ENCODE measurements around the gene CHD1L. TPM values are rescaled to one million over a fixed set of nuclear protein-coding genes. Genes with fewer than 3 reads are reported as not detected.

CHD1L gene
- total and polyA plus RNA-seq, 2 experiments from 2014 or later: 29.8 to 43.9 TPM

DNA sequence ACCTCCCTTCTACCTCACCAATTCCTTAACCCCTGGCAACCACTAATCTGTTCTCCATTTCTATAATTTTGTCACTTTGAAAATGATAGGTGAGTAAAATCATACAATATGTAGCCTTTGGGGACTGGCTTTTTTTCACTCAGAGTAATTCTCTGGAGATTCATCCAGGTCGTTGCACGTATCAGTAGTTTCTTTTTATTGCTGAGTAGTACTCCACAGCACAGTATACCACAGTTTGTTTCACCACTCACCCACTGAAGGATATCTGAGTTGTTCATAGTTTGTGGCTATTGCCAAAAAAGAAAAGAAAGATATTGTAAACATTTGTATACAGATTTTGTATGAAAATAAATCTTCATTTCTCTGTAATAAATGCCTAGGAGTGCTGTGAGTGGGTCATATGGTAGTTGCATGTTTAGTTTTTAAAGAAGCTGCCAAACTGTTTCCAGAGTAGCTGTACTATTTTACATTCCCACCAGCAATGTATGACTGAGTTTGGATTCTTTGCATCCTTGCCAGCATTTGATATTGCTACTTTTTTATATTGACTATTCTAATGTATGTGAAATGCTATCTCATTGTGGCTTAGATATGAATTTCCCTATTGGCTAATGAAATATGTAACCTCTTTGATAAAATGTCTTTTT, 3.7 kb downstream of the CHD1L start:
- Histone ChIP-seq H3F3A (replicated peaks; ENCODE audit: low read depth) (no peaks in the 10 kb centered on the region), H3K4me1 (ENCODE audit: insufficient read depth) (peaks cover 38% of the 10 kb centered on the region), H3K36me3 (ENCODE audit: insufficient read depth) (no peaks in the 10 kb centered on the region), H3K79me2 (replicated peaks; ENCODE audit: insufficient read depth) (peaks cover 78% of the 10 kb centered on the region), H4K20me1 (replicated peaks; ENCODE audit: insufficient read depth) (peaks cover 16% of the 10 kb centered on the region; the same call in 1 of the 2 replicates), H2AFZ (no peak overlapping the region), H3K4me3 (no peak overlapping the region), H3K9me2 (ENCODE audit: insufficient read depth) (no peaks in the 10 kb centered on the region), H3K4me2 (no peak overlapping the region), H3K27me3 (ENCODE audit: insufficient read depth) (no peaks in the 10 kb centered on the region; the same call in 1 of the 2 replicates), H3K27ac (ENCODE audit: low read depth) (no peak overlapping the region)
- DNase-seq (ENCODE audit: low spot score) (no peak), ATAC-seq (no peak)
- Mint-ChIP-seq H3K36me3 (ENCODE audit: low read depth) (no peaks in the 10 kb centered on the region), H3K4me3 (no peak overlapping the region), H3K27ac (no peak overlapping the region), H3K9me3 (no peaks in the 10 kb centered on the region), H3K4me1 (peaks cover 48% of the 10 kb centered on the region), H3K27me3 (ENCODE audit: insufficient read depth, low read depth, poor library complexity) (peaks cover 7% of the 10 kb centered on the region)
- TF ChIP-seq, protein P1, sequence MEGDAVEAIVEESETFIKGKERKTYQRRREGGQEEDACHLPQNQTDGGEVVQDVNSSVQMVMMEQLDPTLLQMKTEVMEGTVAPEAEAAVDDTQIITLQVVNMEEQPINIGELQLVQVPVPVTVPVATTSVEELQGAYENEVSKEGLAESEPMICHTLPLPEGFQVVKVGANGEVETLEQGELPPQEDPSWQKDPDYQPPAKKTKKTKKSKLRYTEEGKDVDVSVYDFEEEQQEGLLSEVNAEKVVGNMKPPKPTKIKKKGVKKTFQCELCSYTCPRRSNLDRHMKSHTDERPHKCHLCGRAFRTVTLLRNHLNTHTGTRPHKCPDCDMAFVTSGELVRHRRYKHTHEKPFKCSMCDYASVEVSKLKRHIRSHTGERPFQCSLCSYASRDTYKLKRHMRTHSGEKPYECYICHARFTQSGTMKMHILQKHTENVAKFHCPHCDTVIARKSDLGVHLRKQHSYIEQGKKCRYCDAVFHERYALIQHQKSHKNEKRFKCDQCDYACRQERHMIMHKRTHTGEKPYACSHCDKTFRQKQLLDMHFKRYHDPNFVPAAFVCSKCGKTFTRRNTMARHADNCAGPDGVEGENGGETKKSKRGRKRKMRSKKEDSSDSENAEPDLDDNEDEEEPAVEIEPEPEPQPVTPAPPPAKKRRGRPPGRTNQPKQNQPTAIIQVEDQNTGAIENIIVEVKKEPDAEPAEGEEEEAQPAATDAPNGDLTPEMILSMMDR (conservative IDR thresholded peaks at IDR 0.05; ENCODE audit: low read depth in 2 of 2): no peak
- no peak for TF ChIP-seq NANOG (IDR thresholded peaks at IDR 0.05; ENCODE audit: borderline replicate concordance)

DNA sequence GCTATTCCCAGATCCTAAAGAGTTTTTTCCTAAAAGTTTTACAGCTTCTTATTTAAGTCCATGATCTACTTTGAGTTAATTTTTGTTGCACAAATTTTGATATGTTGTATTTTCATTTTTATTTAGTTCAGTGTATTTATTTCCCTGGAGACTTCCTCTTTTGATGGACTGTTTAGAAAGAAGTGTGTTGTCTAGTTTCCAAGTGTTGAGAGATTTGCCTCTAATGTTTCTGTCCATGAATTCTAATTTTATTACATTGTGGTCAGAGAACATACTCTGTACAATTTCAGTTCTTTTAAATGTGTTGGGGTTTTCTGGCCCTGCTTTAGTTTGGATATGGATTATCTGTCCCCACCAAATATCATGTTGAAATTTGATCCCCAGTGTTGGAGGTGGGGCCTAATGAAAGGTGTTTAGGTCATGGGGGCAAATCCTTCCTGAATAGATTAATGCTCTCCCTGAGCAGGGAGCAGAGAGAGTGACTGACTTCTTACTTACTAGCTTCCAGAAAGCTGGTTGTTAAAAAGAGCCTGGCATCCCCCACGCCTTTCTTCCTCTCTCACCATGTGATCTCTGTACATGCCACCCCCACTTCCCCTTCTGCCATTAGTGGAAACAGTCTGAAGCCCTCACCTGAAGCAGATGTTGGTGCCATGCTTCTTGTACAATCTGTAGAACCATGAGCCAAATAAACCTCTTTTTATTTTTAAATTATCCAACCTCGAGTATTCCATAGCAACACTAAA, 4.6 kb downstream of the CHD1L start:
- no peak for ATAC-seq
- Mint-ChIP-seq H3K27me3 (ENCODE audit: insufficient read depth, low read depth, poor library complexity) (peaks cover 7% of the 10 kb centered on the region), H3K9me3 (no peaks in the 10 kb centered on the region), H3K4me3 (peak overlapping the region; percentile 6; the same call in 1 of the 3 replicates), H3K36me3 (ENCODE audit: low read depth) (no peaks in the 10 kb centered on the region), H3K27ac (0 out of 2 replicates have a peak overlapping the region, but pooled peaks have one; percentile 45), H3K4me1 (peaks cover 41% of the 10 kb centered on the region)
- Histone ChIP-seq H3K4me2 (peak overlapping the region; percentile 56), H3K27me3 (ENCODE audit: insufficient read depth) (no peaks in the 10 kb centered on the region; the same call in 1 of the 2 replicates), H3K9me2 (ENCODE audit: insufficient read depth) (no peaks in the 10 kb centered on the region), H3K4me3 (peak overlapping the region; percentile 26), H4K20me1 (replicated peaks; ENCODE audit: insufficient read depth) (peaks cover 16% of the 10 kb centered on the region; the same call in 1 of the 2 replicates), H3K4me1 (ENCODE audit: insufficient read depth) (peaks cover 29% of the 10 kb centered on the region), H2AFZ (no peak overlapping the region), H3K79me2 (replicated peaks; ENCODE audit: insufficient read depth) (peaks cover 87% of the 10 kb centered on the region), H3K36me3 (ENCODE audit: insufficient read depth) (no peaks in the 10 kb centered on the region), H3K27ac (ENCODE audit: low read depth) (no peak overlapping the region), H3F3A (replicated peaks; ENCODE audit: low read depth) (no peaks in the 10 kb centered on the region)
- no peak for DNase-seq (ENCODE audit: low spot score)
- TF ChIP-seq, protein P2, sequence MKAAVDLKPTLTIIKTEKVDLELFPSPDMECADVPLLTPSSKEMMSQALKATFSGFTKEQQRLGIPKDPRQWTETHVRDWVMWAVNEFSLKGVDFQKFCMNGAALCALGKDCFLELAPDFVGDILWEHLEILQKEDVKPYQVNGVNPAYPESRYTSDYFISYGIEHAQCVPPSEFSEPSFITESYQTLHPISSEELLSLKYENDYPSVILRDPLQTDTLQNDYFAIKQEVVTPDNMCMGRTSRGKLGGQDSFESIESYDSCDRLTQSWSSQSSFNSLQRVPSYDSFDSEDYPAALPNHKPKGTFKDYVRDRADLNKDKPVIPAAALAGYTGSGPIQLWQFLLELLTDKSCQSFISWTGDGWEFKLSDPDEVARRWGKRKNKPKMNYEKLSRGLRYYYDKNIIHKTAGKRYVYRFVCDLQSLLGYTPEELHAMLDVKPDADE (IDR thresholded peaks at IDR 0.05): no peak
- TF ChIP-seq ZNF331 (CRISPR knock-in tag; IDR thresholded peaks at IDR 0.05; ENCODE audit: low read depth): no peak
- TF ChIP-seq POLR2AphosphoS5 (IDR thresholded peaks at IDR 0.05; ENCODE audit: low read depth): no peak
- TF ChIP-seq STAT1 (IDR thresholded peaks at IDR 0.05; ENCODE audit: unreplicated experiment): no peak
- TF ChIP-seq EZH2 (IDR thresholded peaks at IDR 0.05; ENCODE audit: low read depth, unreplicated experiment): no peak
- no peak for TF ChIP-seq ZNF114 (CRISPR knock-in tag; IDR thresholded peaks at IDR 0.05)
- TF ChIP-seq, protein P1 (conservative IDR thresholded peaks at IDR 0.05; ENCODE audit: low read depth in 2 of 2): no peak
- no peak for TF ChIP-seq NANOG (IDR thresholded peaks at IDR 0.05; ENCODE audit: borderline replicate concordance)
- TF ChIP-seq CREB1 (CRISPR knock-in tag; IDR thresholded peaks at IDR 0.05; ENCODE audit: low read depth): no peak
- TF ChIP-seq, protein P3, sequence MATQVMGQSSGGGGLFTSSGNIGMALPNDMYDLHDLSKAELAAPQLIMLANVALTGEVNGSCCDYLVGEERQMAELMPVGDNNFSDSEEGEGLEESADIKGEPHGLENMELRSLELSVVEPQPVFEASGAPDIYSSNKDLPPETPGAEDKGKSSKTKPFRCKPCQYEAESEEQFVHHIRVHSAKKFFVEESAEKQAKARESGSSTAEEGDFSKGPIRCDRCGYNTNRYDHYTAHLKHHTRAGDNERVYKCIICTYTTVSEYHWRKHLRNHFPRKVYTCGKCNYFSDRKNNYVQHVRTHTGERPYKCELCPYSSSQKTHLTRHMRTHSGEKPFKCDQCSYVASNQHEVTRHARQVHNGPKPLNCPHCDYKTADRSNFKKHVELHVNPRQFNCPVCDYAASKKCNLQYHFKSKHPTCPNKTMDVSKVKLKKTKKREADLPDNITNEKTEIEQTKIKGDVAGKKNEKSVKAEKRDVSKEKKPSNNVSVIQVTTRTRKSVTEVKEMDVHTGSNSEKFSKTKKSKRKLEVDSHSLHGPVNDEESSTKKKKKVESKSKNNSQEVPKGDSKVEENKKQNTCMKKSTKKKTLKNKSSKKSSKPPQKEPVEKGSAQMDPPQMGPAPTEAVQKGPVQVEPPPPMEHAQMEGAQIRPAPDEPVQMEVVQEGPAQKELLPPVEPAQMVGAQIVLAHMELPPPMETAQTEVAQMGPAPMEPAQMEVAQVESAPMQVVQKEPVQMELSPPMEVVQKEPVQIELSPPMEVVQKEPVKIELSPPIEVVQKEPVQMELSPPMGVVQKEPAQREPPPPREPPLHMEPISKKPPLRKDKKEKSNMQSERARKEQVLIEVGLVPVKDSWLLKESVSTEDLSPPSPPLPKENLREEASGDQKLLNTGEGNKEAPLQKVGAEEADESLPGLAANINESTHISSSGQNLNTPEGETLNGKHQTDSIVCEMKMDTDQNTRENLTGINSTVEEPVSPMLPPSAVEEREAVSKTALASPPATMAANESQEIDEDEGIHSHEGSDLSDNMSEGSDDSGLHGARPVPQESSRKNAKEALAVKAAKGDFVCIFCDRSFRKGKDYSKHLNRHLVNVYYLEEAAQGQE (IDR thresholded peaks at IDR 0.05; ENCODE audit: unreplicated experiment): no peak
- TF ChIP-seq JUNB (IDR thresholded peaks at IDR 0.05; ENCODE audit: unreplicated experiment): no peak

Measured in GM23338 (cell line).